Lower leg skin (tissue), 4 donors: ENCODE results near the gene TPM2. TPM values are rescaled to one million over a fixed set of nuclear protein-coding genes. Genes with fewer than 3 reads are reported as not detected.

Experiments
- DNase-seq, 2 donors: peaks; one replicate each; pipeline ENCODE4 v3.0.0-alpha.2; 2019; ENCODE audit warnings: low spot score in 2 of 2
- H3K4me3 ChIP-seq: fragments of 200-600 bp; sonication (generic); 2 replicates; pipeline ENCODE4 v1.5.1; 2017; ENCODE audit warnings: mild to moderate bottlenecking, low read depth; ENCODE audit not compliant: poor library complexity, severe bottlenecking
- CTCF ChIP-seq, 3 donors: fragments of 450-650 bp; IDR thresholded peaks; one replicate each; pipeline ENCODE4 v1.5.1; 2016; ENCODE audit warnings: antibody characterized with exemption in 3 of 3, mild to moderate bottlenecking in 3 of 3, moderate library complexity in 2 of 3
- POLR2A ChIP-seq, 2 donors: fragments of 450-650 bp; IDR thresholded peaks; one replicate each; pipeline ENCODE4 v1.6.1; 2016 to 2017; ENCODE audit warnings: antibody characterized with exemption in 2 of 2, mild to moderate bottlenecking in 1 of 2, moderate library complexity in 1 of 2
- WGBS, 2 donors: methylation state at CpG; one replicate each; pipeline ENCODE4 v1.1.5; 2018; 5-methylcytosine and 5-hydroxymethylcytosine counted together
- intact Hi-C: fragments of 100-400 bp; cut with DNase I; formaldehyde crosslinking; loops from one replicate; pipeline ENCODE4 v1.15.0; 2023; ENCODE audit warnings: low total_unique reads
- total RNA-seq, 4 donors: library from RNA; depleted of rRNA; stranded (reverse); fragments of >200 nt; gene quantifications; one replicate each; pipeline ENCODE4 v1.1.0, GENCODE V29; 2016

Gene TPM2
- total RNA-seq, 4 donors from 2014 or later = 36.3 to 190 (median 68.6) TPM

- H3K4me3 ChIP-seq = no peak overlapping the region
- DNase-seq = no peak
- 86 to 87% methylated on average over 11 of the region's 11 CpGs for WGBS, 2 donors
- no peak for TF ChIP-seq POLR2A (IDR thresholded peaks at IDR 0.05)
- no peak for TF ChIP-seq CTCF (IDR thresholded peaks at IDR 0.05)
- intact Hi-C loops = no loop called here
These were observed 23.2 kb upstream of the TPM2 start for GRCh38 chr9:35712762-35713400.

- TF ChIP-seq POLR2A (IDR thresholded peaks at IDR 0.05) (no peak), CTCF (IDR thresholded peaks at IDR 0.05) (no peak)
- H3K4me3 ChIP-seq = no peak overlapping the region
- DNase-seq = no peak
- 77 to 81% methylated on average over 21 of the region's 21 CpGs for WGBS, 2 donors
- intact Hi-C loops = no loop called here
These were observed 22.0 kb upstream of the TPM2 start for GRCh38 chr9:35711501-35712428.

DNA sequence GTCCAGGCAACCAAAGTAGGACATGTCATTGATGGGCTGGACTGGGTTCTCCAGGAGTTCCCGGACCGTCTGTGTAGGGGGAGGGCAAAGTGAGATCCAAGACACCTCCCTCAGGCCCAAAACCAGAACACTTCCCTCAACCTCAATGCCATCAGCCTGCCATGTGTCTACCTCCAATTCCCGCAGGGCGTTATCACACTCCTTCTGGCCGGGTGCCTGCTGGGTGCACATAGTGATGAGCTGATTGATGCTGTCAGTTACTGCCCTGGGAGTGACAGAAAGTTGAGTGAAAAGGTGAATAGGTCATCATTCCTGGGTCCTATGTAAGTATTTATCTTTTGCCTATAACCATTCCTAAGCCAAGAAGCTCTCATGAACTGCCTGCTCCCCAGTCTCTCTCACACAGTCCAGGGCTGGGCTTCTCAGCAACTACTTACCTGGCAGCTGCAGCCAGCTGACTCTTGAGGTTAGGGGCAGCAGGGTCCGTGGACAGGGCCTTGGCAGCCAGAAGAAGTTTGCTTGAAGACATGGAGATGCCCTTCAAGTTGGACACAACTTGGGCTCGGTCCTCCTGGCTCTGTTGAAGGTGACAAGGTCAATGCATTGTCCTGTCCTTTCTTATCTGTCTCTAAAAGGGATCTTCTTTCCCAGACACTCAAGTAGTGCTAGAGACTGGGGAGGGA lies 21.2 kb upstream of the TPM2 start:
- TF ChIP-seq CTCF (IDR thresholded peaks at IDR 0.05) = no peak
- no peak for TF ChIP-seq POLR2A (IDR thresholded peaks at IDR 0.05)
- H3K4me3 ChIP-seq = no peak overlapping the region
- no peak for DNase-seq
- intact Hi-C loops = no loop called here
- 80 to 84% methylated on average over 7 of the region's 7 CpGs for WGBS, 2 donors

- H3K4me3 ChIP-seq = no peak overlapping the region
- intact Hi-C loops = no loop called here
- no peak for DNase-seq
- 96 to 99% methylated on average over 4 of the region's 4 CpGs for WGBS, 2 donors
- TF ChIP-seq POLR2A (IDR thresholded peaks at IDR 0.05) = no peak
- no peak for TF ChIP-seq CTCF (IDR thresholded peaks at IDR 0.05)
These were observed 18.4 kb upstream of the TPM2 start for GRCh38 chr9:35708146-35708545.

DNA sequence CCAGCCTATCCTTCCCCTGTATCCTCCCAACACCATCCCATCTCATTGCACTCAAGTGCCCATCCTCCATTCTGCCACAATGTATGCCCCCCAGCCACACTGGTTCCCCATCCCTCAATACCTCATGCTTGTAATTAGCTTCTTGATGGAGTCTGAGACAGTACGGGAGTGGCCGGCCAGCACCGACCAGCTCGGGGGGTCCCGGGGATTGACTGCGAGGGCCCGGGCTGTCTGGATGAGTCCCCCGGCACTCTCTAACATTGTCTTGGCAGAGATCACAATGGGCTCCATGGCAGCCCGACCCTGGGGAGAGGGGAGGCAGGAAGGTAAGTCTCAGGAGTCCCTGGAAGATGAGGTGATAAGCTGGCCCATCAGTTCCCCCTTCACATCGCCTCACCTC lies 17.2 kb upstream of the TPM2 start:
- no peak for DNase-seq
- TF ChIP-seq CTCF (IDR thresholded peaks at IDR 0.05) = no peak
- no peak for TF ChIP-seq POLR2A (IDR thresholded peaks at IDR 0.05)
- no peak overlapping the region for H3K4me3 ChIP-seq
- intact Hi-C loops = no loop called here
- WGBS, 2 donors = 95 to 97% methylated on average over 10 of the region's 10 CpGs
